T1000 (cell line): ENCODE results near the gene TAF10.

Source experiments
- DNase-seq: peaks from one replicate; lab custom pipeline; 2025; ENCODE audit warnings: mixed read lengths; lab: John Stamatoyannopoulos, UW

TAF10 gene

DNA sequence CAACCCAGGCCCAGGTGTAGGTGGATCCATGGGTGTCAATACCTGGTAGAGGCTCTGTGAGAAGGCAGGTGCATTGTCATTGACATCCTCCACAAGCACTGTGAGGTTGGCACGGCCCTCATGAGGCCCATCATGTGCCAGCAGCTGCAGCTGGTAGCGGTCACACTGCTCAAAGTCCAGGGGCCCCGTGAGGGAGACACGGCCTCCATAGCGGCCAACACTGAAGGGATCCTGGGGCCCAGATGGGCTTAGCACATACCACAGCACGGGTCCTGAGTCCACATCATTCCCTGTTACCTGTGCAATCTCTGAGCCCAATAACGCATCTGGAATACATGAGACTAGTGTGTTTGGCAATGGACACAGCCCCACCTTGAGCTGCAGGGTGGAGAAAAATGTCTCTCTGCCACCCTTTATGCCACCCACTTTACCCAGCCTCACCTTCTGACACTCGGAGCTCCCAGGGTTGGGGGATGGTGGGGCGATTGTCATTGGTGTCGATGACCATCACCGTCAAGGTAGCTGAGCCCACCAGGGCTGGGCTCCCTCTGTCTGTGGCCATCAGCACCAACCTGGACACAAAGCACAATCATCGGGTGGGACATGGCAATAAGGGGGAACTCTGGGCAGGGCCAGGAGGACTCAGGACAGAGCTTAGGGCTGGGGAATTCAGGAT lies 13.3 kb upstream of the TAF10 start:
- DNase-seq: no peak

DNA sequence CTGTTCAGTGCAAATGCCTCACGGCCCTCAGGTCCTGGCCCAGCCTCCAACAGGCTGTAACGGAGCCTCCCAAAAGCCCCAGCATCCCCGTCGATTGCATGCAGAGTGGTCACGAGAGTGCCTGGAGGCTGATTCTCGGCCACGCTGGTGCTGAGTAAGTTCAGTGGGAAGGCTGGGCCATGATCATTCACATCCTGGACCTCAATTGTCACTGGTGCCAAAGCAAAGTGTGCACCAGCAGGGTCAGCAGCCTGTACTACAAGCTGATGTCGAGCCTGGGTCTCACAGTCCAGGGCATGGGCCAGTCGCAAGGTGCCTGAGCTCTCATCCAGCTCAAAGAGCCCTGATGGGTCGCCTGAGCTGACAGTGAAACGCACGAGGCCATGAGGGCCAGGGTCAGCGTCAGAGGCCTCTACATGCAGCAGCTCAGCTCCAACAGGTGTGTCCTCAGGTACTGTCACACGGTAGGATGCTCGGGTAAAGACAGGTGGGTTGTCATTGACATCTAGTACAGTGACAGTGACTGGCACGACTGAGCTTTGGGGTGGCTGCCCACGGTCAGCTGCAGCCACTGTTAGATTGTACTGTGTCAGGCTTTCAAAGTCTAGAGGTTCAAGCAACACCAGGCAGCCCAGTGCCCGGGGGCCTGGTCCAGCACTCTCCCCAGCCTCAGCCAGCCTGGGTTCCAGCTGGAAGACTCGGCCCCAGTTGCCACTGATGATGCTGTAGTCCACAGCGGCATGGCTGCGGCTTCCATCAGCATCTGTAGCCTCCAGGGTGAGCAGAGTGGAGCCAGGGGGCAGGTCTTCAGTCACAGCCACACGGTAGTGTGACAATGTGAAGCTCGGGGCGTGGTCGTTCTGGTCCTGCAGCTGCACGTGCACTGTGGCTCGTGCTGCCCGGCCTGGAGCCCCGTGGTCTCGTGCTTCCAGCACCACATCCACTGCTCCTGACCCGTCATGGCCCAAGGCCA lies 11.7 kb upstream of the TAF10 start:
- DNase-seq: no peak

DNA sequence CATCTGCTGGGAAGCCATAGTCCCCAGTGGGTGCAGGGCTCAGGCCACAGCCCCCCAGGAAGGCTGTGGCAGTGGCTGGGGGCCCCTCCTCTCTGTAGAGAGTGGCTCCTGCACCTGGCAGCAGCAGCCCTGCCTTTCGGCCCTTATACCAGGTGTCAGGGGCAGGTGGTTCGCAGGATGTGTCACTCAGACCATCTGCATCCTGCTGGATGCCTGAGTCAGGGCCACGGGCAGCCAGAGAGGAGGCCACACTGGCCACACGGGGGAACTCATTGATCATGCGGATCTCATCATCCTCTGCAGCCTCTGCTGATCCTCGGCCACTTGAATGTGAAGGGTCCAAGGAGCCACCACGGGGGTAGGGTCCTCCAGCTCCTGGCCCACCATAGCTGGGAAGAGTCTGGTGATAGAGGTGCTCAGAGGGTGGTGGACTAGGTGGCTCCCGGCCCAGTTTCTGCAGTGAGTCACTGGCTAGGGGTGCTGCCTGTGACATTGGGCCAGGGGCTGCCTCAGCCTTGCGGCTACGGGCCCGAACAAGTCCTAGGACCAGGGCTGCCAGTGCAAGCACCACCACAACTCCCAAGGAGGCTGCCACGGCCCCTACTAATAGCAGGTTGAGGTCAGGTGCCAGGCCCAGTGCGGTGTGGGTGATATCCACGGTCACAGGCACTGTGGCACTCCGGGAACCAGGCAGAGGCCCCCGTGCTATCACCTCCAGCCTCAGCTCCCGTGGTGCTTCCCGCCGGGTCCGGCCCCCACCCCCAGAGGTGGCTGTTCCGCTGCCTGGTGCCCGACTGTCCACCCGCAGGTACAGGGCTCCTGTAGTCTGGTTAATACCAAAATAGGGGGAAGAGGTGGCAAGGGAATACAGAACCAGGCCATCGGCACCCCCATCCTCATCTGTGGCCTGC lies 10.5 kb upstream of the TAF10 start:
- no peak for DNase-seq

DNA sequence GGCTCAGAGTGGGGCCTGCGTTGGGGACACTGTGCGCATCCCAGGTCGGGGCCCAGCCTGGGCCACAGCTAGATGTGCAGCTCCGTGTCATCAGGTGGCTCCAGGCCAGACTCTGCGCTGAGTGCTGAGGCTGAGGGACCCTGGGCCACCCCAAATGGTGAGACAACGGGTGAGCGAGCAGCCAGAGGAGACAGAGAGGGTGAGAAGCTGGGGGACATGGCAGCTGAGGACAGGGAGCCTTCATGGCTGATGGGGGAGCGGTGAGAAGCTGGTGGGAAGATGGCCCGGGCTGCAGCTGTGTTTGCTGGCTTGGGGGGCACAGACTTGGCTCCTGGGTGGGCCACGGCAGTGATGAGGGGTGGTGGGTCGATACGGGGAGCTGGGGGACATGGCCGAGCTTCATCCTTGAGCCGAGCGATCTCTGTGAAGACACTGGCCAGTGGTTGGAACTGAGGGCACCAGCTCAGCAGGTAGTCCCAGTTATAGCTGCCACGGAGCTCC lies 9.7 kb upstream of the TAF10 start:
- no peak for DNase-seq

DNA sequence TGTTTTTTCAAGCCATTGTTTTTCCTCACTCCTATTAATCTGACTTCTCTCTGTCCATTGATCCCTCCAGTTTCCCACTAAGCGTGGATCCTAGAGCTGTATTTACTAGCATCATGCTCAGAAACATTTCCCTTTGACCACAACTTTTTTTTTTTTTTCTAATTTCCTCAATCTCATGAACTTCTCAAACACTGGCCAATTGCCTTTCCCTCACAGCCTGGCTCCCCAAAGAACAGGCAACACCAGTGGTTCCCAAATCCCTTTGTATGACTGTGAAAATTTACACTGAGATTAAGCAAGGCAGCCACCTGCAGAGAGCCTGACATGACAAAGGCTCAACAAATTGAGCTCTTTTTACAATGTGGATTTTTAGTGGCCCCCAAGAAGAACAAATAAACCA lies 8.6 kb upstream of the TAF10 start:
- DNase-seq: no peak

DNA sequence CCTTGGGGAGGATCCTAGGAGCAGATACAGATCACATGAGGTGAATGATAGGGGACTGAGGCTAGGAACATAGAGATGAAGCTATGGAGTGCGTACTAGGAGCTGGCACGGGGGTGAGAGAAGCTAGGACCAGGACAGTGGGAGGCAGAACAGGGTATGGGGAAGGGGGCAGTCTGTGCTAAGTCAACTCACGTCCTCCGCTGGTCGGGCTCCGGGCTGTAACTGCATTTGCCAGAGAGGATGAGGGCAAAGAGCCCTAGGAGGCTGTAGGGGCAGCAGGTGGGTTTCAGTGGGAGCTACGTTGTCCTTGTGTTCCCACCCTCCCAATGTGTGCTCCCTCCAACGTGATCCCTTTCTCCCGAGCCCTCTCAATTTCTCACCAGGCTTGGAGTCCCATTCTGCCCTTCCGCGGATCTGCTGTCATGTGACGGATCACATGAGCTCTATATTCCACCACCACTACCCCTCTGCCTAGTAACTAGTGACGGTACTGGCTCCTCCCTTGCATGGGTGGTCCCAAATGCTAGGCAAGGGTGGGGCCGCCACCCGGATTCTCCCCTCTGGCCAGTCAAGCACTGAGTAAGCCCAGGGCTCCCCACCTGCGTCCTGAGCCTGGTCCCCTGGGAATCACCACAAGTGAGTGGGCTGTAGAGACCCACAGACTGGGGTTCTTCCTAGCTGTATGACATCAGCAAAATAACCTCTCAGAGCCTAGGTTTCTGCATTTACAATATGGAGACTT lies 7.2 kb upstream of the TAF10 start, which contains the start of gene TPP1:
Gene TPP1 (minus strand): TSS at position 419 of the 742 bp plus-strand sequence. CDS start 22 bp downstream, at position 397.
- peak; percentile 77 for DNase-seq

DNA sequence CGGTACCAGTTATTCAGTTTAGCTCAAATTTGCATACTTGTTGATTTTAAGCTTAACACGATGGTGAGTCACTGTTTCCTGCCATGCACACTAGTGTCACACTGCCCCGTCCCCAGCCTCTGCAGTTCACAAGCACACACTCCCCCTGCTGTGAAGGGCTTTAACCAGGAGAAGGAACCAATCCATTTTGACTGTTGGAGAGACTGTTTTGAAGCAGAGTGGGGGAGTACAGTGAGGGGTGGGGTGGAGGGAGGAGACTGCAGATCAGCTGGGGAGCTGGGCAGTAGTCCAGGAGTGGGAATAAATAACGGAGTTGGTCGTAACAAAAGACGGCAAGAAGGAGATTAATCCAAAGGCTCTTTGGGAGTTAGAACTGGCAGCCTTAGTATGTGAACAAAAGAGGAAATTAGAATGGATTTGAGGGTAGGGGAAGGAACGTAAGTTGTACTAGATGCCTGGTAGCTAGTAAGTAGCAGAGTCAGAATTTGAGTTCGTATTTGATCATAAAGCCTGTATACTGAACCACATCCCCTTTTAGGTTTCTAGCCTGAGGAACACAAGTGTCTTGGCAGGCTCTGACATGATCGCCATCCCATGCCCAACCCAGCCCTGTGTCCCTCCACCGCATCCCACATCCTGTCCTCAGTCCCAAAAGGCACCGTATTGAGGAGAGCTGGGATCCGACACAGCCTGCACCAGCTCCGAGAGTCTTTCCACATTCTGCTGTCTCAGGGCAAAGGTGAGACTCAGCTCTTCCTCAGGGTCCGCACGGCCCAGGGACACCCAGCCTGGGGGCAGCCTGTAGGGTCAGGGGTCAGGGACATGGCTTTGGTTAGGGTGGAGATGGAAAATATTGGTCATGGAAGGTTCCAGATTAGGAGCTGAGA lies 6.3 kb upstream of the TAF10 start:
- DNase-seq: no peak

DNA sequence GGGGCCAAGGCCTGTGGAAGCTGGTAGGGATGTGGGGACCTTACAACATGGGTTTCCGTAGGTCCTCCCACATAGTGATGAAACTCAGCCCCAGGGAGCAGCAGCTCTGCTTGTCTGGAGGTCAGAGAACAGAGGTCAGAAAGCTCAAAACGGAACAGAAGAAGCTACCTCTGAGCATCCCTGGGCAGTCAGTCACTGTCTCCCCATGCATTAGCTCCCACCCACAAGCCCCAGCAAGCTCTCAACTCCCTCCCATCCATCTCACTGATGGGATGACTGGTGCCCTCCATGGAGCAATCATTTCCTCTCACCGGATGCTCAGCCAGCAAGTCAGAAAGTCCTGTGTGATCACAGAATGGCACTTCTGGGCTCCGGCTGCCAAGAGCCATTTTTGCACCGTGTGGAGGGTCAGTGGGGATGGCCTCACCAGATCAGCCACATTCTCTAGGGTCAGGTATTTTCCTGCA lies 5.3 kb upstream of the TAF10 start:
- no peak for DNase-seq

DNA sequence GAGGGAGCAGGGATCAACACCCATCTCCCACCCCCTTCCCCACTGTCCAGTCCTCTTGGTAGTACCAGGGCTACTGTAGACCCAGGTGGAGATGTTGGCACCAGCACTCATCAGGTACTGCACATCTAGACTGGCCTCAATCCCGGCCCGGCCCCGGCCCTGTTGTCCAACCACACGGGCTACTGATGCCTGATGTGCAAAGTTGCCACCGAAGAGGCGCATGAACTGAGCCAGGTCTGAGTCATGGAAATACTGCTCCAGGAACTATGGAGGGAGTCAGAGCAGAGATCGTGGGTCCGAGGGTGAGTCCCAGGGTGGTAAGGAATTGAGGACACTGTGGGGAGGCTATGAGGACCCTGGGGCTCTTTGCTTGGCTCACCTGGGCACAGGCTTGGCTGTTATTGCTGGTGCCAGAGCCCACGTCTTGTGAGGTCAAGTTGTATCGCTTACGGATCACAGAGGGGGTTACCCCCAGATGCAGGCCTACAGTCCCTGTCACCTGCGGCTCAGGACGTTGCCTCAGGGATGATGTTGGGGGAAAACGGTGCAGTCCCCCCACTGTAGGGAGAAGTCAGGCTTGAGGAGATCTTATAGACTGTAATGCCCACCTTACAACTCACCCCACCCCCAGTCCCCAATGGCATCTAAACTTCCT lies 4.7 kb upstream of the TAF10 start:
- DNase-seq: no peak

DNA sequence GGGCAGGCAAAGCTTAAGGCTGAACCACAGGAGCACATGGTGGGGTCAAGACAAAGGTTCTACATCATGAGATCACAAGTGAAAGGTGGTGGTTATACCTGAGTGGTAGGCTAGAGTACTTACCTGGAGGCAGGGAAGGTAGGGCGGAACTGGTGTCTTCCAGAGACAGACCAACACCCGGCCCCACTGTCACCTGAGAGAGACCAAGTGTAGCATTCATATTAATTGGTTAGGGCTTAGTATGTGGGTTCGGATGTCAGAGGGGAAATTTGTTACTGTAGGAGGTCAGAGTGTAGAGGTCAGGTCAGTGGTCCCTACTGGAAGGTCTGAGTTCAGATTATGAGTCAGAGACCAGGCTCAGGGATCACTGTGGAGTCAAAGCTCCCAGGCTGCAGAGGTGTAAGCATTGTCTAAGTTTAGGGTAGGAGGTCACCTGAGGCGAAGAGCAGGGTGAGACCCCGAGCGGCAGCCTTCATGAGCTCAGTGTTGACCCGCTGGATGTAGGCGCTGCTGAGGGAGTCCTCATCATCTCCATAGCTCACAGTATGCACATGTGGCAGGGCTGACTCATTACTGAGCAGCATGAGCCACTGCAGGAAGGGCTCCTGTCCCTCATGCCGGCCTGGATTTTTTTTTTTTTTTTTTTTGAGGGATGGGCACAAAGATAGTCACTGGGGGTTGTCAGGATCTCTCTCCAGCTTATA lies 4.0 kb upstream of the TAF10 start:
- no peak for DNase-seq

DNA sequence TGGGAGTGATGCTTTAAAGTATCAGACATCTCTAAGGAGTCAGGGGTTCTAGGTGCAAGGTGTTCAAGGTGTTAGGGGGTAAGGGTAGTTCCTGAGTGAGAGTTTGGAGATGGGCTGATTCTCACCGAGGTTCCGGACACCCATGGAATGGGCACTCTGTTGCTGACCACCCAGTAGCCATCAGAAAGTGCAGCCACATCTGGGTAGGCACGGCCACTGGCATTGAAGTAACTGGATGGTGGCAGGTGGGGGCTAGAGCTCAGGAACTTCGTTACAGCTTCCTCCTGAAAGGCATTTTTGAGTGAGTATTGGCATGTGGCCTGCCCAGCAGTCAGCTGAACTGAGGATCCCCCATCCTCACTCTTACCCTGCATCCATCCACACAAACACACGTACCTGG lies 3.0 kb upstream of the TAF10 start:
- no peak for DNase-seq

DNA sequence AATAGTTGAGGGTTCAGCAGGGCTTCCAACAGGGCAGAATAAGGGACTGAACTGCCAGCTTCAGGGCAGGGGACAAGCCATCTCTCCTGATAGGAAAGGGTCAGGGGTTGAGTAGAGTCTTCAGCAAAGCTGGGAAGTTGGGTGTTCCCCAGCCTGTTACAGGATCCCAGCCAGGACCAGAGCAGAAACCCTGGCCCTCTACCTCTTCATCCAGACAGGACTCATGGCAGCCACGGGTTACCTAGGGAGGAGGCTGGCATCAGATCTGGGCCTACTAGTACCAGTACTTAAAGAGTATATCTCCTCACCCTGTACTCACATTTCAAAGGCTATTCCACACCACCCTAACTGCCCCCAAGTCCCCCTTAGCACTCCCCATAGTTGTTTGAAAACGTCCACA lies 2.4 kb upstream of the TAF10 start:
- no peak for DNase-seq

DNA sequence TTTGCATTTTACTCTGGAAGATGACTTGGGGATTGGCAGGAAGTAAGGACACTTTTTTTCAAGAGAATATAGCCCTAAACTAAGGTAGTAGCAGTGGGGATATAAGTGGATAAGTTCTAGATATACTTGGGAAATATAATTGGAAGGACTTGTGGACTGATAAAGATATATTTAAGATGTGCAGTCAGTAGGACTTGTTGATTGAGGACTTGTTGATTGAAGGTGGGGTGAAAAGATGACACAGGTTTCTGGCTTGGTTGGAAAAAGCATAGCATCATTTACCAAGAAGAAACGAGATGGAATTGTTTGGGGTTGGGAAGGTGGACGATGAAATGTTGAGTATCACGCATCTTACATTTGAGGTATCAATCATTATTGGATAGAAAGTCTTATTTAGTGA lies 1.5 kb upstream of the TAF10 start:
- DNase-seq: no peak

DNA sequence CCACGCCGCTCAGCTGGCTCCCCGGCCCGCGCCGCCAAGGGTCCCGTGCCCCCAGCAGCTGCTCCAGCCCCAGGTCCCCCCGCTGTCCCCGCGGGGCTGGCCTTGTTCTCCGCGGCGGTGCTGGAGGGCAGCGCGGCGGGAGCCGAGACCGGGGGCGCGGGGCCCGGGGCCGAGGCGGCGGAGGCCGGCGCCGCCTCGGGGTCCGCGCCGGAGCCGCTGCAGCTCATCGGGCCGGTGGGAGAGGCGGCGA lies 128 bp downstream of the TAF10 start:
- no peak for DNase-seq

DNA sequence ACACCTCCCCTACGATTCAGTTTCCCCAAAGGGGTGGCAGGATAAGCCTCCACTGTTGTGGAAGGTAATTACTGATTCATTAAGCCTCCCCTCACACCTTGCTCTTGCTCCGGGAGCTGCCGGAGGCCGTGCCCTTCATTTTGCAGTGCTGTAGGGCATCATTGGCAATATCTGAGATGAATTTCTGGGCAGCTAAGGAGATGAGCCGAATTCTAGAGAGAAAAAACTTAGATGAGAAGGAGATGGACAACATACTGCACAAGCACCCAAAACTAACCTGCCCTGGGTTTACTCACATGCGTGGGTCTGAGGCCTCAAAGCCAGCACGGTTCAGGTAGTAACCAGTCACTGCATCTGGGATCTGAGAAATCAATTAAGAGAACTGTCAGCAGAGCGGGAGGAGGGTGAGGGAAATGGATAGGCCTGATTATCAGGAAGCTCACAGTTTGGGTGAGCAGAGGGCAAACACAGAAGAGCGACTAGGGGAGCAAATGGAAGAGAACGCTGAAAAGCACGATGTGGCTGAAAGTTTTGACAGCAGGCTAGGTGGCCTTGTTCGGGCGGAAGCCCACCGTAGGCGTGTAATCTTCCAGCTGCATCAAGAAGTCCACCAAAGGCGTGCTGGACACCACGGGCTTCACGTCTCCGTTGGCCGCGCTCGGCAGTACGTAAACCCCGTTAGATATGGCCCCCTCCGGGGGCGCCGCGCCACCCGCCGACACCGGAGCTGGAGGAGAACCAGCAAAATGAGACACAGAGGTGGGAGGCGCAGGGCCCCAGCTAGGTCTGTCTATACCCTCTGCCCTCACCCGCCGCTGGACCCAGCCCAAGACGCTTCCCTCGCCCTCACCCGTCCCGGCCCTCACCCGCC lies 689 bp downstream of the TAF10 start:
- DNase-seq: no peak

DNA sequence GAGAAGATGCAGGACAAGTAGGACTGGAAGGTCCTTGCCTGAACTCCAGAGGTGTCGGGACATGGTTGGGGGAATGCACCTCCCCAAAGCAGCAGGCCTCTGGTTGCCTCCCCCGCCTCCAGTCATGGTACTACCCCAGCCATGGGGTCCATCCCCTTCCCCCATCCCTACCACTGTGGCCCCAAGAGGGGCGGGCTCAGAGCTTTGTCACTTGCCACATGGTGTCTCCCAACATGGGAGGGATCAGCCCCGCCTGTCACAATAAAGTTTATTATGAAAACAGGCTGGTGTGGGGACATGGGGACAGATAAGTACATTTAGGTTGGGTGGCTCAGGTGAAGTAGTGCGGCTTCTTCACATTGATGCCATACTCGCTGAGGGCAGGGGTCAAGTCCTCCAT lies 1.4 kb downstream of the TAF10 start:
- no peak for DNase-seq

DNA sequence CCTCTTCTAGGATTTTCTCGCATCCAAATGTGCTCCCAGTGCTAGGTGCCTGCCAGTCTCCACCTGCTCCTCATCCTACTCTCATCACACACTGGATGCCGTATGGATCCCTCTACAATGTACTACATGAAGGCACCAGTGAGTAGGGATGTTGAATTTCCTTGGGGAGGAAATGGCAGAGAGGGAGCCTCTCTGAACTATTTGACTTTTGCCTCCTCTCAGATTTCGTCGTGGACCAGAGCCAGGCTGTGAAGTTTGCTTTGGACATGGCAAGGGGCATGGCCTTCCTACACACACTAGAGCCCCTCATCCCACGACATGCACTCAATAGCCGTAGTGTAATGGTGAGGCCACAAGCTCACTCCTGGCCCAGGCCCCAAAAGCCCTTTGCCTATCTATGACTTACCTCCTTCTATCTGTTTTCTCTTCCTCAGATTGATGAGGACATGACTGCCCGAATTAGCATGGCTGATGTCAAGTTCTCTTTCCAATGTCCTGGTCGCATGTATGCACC lies 2.5 kb downstream of the TAF10 start:
- no peak for DNase-seq
